ENCODE results near the gene RASAL1.
"Not testable (repeated sequence)": the region's sequence is repeated elsewhere in the genome, so short reads cannot be mapped to it uniquely, and the experiment has no call there.

The RASAL1 gene

GRCh38 chr12:113161415-113162016, 26.0 kb upstream of the RASAL1 start:
- DNase-seq (ENCODE audit: low spot score): peak; percentile 68

GRCh38 chr12:113159937-113160336, 24.4 kb upstream of the RASAL1 start:
- DNase-seq (ENCODE audit: low spot score): no peak

GRCh38 chr12:113158439-113159203, 23.1 kb upstream of the RASAL1 start:
- no peak for DNase-seq (ENCODE audit: low spot score)

GRCh38 chr12:113157218-113157859, 21.8 kb upstream of the RASAL1 start:
- DNase-seq (ENCODE audit: low spot score): no peak

- no peak for DNase-seq (ENCODE audit: low spot score)
Measured at GRCh38 chr12:113155646-113156045, 20.1 kb upstream of the RASAL1 start.

- DNase-seq (ENCODE audit: low spot score): no peak
Measured at GRCh38 chr12:113155060-113155459, 19.5 kb upstream of the RASAL1 start.

- no peak for DNase-seq (ENCODE audit: low spot score)
Measured at GRCh38 chr12:113154351-113154973, 18.9 kb upstream of the RASAL1 start.

- DNase-seq (ENCODE audit: low spot score): peak; percentile 74
Measured at GRCh38 chr12:113152835-113153814, 17.6 kb upstream of the RASAL1 start.

- DNase-seq (ENCODE audit: low spot score): no peak
Measured at GRCh38 chr12:113152196-113152834, 16.8 kb upstream of the RASAL1 start.

GRCh38 chr12:113151655-113152054, 16.1 kb upstream of the RASAL1 start:
- no peak for DNase-seq (ENCODE audit: low spot score)

GRCh38 chr12:113149361-113150150, 14.0 kb upstream of the RASAL1 start, which contains the start of gene CFAP73:
CFAP73 (plus strand) TSS chr12:113149724; CDS start chr12:113149858, 134 bp downstream.
- peak; percentile 80 for DNase-seq (ENCODE audit: low spot score)

GRCh38 chr12:113146999-113147398, 11.4 kb upstream of the RASAL1 start:
- DNase-seq (ENCODE audit: low spot score): no peak

GRCh38 chr12:113145720-113146551, 10.4 kb upstream of the RASAL1 start:
- no peak for DNase-seq (ENCODE audit: low spot score)

- DNase-seq (ENCODE audit: low spot score): no peak
Measured at GRCh38 chr12:113144806-113145205, 9.2 kb upstream of the RASAL1 start.

GRCh38 chr12:113143959-113144358, 8.4 kb upstream of the RASAL1 start:
- DNase-seq (ENCODE audit: low spot score): no peak

GRCh38 chr12:113142886-113143332, 7.3 kb upstream of the RASAL1 start:
- no peak for DNase-seq (ENCODE audit: low spot score)

GRCh38 chr12:113142173-113142885, 6.8 kb upstream of the RASAL1 start:
- DNase-seq (ENCODE audit: low spot score): peak; percentile 69

GRCh38 chr12:113141716-113142115, 6.2 kb upstream of the RASAL1 start:
- DNase-seq (ENCODE audit: low spot score): not testable (repeated sequence)

Data from cerebellar cortex (tissue), 1 donor.